IPS DF 19.7 (cell line): Measurements from ENCODE around the gene SEC23B.

Source experiments
- DNase-seq: peaks from one replicate; pipeline ENCODE4 v3.0.0-alpha.2; 2013; ENCODE audit warnings: low read depth, low spot score

Gene SEC23B

DNA sequence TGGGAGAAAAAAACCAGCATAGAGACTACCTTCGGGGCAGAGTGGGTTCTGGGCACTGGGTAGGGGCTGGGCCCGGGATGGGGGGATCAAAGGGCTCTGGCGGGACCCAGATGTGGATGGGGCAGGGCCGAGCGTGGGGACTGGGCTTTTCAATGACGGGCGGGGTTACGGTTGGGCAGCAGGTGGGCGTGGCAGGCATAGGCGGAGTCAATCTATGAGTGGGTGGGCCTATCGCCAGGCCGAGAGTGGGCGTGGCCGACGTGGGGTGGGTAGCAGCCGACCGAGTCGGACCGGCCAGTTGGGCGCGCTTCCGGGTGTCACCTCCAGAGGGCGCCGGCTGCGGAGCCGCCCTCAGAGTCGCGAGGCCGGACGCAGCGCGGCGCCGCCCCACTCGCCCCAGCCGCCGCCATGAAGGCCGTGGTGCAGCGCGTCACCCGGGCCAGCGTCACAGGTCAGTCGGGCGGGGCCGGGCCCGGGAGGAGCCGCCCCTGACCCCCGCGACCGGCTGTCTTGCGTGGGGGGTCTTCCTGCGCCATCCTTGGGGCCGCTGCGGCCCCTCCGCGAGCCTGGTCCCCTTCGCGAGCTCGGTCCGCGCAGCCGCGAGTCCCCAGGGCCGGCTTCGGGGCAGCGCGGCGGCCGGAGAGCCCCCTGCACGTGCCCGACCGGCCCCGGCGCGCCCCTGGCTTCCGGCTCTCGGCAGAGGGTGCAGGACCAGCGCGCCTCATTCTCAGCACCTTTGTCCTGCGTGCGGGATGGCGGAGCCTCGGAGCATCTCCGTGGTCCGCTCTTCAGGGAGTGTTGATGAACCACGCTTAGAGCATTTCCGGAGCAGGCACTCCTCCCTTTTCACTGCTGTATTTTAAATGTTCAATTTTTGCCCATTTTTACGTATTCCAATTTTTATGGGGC lies 80.2 kb downstream of the SEC23B start, which contains the start of gene DTD1:
Gene DTD1 (plus strand): TSS at position 390 of the 909 bp plus-strand sequence. CDS start 19 bp downstream, at position 409.
- no peak for DNase-seq

DNA sequence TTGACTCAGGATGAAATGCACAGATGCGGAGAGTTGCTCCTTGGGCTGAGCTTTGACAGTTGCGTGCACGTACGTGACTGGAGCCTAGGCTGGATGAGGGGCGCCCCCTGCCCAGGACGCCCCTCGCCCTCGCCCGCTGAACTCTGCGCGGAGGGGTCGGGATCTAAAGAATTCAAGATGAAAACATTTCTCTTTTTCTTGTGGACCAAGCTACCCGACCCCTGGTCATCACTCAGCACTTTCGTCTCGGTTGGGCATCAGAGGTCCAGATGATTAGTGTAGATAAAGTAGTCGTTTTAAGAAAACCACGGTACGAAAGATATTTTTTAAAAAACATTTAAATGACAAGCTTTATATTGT lies 80.8 kb downstream of the SEC23B start:
- no peak for DNase-seq

GRCh38 chr20:18589941-18590674 lies 82.4 kb downstream of the SEC23B start:
- no peak for DNase-seq

DNA sequence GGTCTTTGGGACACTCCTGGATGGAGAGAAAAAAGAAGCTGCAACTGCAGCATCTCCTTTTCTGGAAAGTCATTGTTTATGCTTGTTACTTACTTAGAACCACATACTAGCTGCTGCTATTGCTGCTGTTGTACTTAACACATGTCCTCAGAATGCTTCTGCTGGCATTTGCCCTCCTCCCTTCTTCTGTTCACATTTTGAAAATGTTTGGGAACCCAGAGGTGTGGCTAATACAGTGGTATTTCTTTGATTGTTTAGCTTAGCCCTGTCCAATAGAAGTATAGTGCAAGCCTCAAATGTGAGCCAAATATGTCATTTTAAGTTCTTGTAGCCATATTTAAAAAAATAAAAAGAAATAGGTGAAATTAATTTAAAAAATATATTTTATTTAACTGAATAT lies 88.5 kb downstream of the SEC23B start:
- no peak for DNase-seq

GRCh38 chr20:18609741-18610140 lies 102.0 kb downstream of the SEC23B start:
- DNase-seq, result no peak
